Measurements from ENCODE around the gene NR3C2.

NR3C2 gene

DNA sequence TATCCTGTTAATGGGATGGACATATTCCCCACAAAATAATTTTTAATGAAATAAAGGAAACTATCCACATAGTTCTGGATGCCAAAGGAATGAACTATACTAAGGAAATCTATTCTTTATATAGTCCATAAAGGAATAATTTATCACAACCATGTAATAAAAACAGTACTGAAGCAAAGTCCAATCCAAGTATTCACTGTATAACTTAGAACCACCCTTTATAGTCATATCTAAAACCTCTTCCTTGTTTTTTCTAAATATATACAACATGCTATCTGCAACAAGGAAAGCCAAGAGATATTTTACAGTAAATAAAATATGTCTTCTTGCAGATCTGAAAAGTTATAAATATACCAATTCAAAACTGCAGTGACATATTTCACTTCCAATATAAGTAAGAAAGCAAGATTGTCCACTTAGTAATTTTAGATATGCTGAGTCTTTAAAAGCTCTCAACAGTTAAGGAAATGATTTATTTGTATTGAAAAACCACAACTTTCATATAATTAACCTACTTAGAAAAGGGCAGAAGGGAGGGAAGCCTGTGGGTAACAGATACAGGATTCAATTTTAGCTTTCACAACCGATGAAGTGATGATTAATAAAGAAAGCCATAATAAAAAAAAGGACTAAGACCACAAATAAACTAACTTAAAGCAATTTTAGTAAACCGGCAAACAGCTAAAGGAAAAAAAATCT lies 8.0 kb downstream of the NR3C2 start:
- no peak for DNase-seq

DNA sequence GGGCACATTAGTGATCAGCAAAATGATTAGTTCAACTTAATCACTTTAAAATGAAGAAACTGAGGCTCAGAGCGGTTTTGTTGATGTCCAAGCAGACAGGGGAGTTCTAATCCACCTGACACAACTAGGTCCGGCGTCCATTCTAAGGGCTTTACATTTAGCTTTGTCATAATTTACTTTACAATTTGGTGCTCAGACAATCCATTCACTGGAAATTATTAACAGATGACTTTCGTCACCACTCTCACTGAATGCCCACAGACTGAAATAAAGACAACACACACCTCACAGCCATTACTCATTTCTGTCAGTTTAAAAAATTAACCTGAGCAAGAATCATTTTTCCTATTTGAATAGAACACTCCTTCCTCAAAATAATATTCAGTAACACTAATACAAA lies 10.8 kb downstream of the NR3C2 start:
- DNase-seq, result no peak

DNA sequence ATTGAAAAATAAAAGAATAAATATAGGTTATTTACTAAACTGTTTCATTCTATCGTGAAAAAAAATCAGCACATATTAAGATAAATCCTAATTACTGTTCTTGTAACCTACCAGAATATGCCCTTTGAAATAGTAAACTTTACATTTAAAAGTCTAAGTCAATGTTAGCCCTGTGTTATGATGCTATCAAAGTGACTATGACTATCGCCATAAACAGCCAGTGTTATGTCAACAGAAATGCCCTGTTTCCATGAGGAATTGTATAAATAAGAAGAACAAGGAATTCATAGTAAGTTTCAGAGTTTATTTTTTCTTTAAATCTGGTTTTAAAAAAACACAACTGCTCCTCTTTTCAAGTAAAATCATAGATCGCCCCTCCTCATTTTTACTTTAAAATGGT lies 11.4 kb downstream of the NR3C2 start:
- DNase-seq, result no peak

DNA sequence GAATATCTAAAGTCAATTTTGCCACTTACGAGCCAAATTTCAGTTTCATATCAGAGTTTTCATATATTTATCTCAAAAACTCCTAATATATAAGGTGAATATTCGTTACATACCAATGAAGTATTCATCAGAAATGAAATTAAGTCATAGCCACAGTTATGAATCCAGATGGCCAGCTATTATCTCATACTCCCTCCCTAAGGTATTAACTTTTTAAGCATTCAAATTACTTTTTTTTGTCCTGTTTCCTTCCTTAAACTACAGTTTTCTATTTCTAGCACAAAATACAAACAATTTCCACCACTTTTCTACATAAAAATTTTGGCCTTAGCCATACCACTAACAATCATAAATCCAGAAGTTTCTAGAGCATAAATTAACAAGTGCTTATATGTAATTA lies 13.0 kb downstream of the NR3C2 start:
- DNase-seq, result no peak

DNA sequence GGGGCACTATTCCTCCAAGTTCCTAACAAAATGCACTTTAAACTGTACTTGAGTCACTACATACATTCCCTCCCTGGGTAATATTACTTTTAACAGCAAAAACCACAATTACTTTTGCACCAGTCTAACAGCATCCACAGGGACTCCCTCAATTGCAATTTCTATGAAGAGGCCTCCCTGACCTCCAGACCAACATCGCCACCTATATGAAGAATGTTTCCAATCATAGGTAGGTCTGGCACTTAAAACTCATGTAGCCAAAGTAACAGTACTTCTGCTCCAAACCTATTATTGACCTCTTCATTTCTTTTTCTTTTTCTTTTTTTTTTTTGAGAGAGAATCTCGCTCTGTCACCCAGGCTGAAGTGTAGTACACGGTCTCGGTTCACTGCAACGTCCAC lies 15.6 kb downstream of the NR3C2 start:
- DNase-seq, result no peak

DNA sequence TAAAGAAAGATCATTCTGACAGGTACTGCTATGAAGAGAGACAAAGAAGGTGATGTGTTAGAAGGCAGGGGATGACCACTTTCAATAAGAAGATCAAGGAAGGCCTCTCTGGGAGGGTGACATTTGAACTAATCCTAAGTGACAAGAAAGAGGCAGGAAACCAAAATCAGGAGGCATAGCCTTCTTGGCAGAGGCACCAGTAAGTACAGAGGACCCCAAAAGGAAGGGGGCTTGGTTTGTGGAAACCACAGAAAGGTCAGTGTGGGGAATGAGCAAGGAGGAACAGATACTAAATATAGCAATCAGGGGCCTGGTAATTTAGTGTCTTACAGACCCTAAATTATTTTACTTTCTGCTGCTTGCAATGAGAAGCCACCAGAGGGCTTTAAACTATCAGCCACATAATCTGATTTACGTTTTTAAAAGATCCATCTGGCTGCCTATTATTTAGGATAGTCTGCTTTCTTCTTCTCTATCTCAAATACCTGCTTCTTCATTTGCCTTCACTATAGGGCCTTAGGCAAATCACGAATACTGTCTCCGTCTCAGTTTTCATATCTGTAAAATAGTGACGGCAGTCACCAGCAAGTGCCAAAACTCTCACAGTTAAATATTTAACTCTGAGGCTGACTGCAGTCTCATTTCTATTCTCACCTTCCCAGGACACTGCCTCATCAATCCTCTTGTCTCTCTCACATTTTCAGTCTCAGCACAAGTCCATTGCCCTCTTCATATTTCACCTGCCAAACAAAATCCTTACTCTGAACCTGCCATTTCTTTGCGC lies 16.7 kb downstream of the NR3C2 start:
- no peak for DNase-seq

DNA sequence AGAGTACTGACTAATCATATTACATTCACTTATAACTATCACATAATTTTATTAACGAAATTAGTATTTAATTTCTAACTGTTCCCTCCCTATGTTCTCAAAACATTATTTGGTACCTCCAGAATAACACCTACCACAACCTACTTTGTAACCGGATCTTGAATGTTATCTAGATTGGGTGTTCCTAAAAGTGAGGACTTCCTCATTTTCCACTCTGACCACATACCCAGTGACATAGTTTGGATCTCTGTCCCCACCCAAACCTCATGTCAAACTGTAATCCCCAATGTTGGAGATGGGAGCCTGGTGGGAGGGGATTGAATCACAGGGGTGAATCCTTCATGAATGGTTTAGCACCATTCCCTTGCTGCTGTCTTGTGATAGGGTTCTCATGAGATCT lies 21.8 kb downstream of the NR3C2 start:
- DNase-seq, result no peak

DNA sequence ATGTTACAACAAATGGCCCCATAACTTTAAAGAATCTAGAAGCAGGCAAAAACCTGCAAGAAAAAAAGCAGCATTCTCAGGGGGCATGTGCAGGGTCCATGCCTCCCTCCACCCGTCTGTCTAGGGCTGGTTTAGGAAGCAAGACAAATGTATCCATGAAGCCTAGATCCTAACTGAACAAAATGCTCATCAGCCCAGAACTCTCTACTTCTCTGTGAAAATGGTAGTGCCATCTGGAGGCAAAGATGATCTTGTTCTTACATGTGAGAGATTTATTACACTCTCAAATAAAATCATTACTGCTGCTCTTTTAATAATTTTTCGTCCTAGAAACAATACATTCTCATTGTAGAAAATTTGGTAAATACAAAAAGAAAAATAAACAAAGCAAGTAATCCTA lies 26.7 kb downstream of the NR3C2 start:
- no peak for DNase-seq

DNA sequence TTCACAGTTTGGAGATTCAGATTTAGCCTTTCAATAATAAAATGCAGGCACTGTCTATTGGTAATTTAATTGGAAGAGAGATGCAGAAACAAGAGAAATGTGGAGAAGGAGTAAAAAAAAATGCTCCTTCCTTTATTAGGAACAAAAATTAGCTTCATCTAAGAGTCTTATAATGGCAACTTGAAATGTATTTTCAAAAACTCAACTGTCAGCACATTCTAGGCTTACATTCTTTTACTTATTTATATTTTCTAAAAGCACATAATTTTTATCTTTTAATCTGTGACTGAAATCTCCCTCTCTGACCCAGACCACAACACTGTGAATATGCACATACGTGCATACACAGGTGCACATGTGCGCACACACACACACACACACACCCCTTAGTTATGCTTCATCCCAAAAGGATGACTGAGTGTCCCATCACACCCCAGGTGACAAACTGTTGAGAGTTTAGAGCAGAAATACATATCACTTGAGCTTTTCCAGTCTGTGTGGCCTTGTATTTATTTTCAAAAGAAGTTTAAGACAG lies 29.7 kb downstream of the NR3C2 start:
- DNase-seq, result no peak

DNA sequence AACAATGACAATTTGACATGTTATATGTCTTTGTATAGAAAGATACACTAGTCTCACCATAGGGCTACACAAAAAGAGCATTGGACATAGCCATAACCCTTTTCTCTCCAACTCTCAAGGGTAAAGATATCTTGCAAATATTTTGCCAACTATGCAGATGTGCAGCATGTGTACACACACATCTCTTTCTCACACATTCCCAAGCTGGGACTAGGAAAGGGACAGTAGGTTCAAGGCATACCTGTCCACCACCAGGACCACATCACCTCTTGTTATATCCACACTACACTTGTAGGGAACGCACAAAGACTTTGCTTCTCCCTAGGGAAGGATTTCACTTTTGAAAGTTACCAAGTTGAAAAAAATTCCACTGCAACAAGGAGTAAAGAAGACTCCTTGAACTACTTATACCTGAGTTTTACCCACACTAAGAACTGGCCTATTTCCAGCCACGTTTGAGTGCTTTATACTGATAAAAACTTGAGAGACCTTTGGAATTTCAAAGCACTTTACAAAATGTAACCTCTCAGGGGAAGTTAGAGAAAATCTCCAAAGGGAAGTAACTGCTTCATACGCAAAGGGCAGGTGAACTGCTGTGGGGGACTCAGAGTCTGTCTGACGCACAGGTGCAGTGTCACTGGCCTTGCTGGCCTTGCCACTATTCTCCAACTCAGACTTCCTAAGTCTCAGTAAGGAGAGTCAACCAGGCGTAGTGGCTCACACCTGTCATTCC lies 36.9 kb downstream of the NR3C2 start:
- DNase-seq, result no peak

DNA sequence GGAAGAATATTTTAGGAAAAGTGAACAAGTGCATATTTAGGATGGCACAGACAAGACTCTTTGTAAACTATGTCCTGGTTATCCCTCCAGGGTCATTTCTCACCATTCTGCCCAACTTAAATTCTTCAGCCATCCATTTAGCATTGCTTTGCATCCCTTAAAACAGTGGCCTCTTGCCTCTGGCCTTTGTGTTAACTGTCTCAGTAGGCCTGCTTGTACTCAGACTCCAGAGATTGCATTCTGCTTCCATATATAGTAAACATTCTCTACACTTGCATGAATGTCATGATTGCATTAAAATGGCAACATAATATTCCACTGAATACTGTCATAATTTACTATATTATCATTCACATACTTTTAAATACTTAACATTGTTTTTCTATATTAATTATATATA lies 43.2 kb downstream of the NR3C2 start:
- DNase-seq, result no peak

DNA sequence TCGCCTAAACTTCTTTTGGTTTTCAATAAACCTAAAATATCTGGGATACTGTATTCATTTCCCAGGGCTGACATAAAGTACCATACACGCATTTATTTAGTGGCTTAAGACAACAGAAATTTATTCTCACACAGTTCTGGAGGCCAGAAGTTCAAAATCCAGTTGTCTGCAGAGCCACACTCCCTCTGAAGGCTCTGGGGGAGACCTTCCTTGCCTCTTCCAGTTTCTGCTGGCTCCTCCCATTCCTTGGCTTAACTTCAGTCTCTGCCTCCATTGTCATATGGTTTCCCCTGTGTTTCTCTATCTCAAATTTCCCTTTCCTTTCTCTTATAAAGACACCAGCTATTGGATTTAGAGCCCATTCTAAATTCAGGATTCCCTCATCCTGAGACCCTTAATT lies 44.4 kb downstream of the NR3C2 start:
- DNase-seq, result no peak

DNA sequence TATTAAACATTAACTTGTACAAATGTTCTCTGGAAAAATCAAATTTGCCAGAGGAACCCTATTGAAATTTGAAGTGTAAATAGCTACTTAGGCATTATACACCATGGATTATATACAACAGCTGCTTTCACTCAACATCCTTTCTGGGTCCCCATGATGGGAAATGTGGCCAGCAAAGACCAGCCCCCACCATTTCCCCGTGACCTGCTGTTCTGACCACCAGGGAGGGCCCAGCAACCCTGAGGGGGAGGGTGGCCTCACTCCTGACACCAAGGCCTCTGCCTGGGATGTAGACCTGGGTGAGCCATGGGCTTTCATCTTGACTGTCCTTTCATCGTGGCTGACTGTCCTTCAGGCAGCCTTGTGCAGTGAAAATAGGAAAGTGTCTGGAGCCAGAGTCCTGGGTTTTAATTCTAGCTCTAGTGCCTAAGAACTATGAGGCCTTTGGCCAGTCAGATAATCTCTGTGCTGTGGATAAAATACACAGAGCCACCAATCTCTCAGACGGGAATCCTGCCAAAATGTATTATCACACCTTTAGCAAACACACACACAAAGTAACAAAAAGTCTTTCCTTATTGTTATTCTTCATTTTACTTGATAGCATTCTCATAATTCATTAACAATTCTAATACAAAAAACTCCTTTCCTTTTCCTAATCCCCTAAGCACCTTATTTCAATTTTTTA lies 45.1 kb downstream of the NR3C2 start:
- no peak for DNase-seq

DNA sequence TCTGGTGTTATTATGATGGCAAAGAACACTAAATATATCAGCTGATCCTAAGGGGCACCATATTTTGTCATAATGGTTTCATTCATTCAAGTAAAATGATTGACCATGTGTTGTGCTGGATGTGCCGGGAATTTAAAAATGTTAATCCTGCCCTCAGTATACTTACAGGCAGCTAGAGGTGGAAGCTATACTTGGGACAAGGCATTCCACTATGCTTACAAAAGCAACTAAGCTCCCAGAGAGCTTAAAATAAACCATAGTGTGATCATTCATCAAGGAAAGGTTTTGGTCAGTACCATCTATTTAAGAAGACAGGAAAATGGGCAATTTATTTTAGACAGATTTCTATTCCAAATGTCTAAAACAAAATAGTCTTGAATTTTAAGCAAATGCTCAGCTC lies 46.4 kb downstream of the NR3C2 start:
- DNase-seq, result no peak

DNA sequence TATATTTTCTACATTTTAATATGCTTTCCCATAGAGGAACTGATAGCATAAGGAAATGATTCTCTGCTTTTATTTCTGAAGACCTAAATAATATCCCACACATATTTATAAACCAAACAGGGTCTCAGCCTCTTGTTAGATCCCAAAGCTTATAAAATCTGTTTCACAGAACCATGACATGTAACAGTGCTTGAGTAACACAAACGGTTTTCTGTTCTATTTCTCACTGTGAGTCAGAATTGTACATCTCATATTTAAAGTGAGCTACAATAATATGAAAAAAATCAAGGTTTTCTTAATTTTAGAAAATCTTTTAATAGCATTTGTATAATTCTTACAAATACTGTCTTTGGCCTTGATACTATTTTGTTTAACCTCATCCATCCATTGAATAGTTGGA lies 51.2 kb downstream of the NR3C2 start:
- DNase-seq, result no peak

DNA sequence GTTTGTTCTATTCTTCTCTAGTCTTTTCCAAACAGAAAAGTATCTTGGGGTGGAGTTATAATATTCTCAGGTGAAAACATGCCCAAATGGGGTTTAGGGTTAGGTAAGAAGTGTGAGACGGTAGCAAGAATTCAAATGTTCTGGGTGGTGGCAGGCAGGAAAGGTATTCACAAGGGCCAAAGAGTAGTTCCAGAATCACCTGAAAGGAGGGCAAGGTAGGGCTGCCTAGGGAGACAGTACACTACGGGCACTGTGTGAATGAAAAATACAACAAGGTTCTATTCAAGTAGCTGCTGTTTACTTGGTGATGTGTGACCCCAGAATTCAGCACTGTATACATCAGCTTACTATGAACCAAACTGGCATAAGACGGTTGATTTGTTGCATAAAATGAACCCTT lies 51.9 kb downstream of the NR3C2 start:
- DNase-seq, result no peak

DNA sequence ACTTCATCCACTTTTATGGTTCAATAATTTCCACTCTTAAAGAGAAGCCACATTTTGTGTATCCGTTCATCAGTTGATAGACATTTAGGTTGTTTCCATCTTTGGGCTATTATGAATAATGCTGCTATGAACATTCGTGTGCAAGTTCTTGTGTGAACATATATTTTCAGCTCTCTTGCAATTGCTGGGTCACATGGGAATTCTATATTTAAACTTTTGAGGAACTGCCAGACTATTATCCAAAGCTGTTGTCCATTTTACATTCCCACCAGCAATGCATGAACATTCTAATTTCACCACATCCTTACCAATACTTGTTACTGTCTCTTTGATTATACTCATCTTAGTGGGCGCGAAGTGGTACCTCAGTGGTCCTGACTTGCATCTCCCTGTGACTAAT lies 61.9 kb downstream of the NR3C2 start:
- DNase-seq, result no peak

DNA sequence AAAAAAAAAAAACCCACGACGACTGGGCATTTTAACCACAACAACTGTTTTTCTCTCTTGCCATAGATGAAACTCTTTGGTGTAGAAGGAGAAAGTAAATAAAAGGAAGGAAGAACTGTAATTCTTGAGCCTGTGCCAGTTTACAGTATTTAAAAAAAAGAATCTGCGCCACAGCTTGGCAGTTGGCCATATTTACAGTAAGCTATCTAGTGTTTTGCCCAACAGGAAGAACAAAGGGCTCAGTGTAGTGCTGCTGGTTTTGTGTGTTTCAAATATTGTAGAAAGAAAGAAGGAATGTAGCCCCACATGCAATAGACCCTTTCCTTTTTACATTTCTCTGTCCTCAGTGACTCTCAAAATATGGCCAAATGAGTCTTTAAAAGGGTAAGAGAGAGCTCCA lies 66.1 kb downstream of the NR3C2 start:
- DNase-seq, result no peak

DNA sequence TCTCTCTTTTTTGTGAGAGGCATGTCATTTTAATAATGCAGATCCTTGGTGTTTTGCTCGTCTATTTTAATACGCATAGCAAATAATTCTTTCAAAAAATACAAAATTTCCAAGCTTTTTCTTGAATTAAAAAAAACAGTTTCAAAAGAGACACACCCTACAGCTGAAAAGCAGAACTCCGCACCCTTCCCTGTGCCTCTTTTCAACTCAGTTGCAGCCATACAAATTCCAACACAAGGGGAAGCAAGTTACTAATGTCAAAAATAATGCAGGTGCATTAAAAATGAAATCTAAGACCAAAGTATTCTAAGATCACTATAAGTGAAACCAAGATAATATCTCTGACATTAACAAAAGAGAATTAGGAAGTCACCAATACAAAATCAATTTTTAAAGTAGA lies 66.6 kb downstream of the NR3C2 start:
- DNase-seq, result no peak

DNA sequence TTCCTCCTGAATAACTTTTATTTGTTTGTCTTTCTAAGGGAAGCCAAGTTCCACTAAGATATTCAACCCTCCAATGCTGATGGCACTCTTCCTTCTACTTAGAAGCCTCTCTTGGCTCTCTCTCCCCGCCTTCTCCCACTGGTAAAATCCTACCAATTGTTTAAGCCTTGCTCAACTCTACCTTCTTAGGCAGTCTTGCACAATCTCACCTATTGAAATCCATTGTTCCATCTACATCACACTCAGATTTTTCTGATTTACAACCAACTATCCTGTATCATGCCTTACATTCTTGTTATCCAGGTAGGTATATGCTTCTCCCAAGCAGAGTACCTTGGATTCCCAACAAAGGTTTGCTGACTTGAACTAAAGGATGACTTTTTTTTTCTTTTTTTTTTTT lies 69.1 kb downstream of the NR3C2 start:
- DNase-seq, result no peak

DNA sequence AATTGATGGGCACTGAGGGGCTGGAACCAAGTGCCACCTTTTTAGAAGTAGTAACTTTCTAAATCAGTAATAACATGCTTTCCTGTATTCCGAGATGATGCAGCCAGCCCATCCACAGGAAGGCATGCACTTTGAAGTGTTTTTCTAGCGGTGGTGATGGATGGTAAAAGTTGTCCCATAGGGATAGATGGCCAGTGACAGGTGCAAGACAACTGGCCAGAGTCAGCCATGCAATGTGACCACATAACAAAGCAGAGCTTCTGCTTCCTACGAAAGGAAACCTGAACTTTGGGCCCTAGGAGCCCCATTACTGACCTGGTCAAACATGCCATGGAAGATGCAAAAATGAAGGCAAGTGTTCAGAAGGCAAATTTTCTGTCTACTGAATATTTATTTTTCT lies 72.3 kb downstream of the NR3C2 start:
- no peak for DNase-seq

DNA sequence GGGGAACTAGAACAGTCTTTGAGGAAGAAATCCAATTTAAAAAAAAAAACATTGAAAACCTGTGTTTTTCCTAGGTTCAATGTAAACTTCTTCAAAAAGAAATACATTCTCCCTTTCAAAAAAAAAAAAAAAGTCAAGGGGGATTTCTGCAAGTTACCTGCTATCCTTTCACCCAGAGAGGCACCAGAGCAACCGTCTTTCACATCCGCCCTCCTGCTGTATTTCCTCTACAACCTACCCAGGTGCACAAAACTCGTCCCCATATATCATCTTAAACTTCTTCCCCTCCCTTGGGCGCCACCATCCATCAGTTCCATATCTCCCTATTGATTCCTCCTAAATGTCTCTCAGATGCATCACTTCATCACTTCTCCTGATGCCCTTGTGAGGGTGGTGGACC lies 74.5 kb downstream of the NR3C2 start:
- DNase-seq, result no peak

DNA sequence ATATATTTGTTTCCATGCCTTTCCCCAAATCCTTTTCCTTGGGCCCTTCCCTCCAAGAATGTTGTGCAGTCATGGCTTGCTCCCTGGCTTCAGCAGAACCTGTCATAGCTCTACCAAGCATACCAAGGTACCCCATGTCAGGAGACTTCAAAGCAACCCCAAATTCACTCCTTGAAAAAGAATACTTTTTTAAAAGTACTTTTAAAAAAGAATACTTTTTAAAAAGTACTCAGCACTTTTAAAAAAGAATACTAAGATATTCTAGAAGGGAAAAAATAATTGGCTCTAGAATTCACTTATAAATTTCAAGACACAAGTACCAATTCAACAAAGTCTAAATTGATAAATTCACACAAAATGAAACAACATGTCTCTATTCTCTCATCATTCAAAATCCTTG lies 76.0 kb downstream of the NR3C2 start:
- no peak for DNase-seq
